Measurements from ENCODE around the gene AFF3.

Gene AFF3

GRCh38 chr2:99880148-99880963, 262.0 kb downstream of the AFF3 start:
- no peak for DNase-seq (ENCODE audit: low spot score)

- DNase-seq (ENCODE audit: low spot score), result no peak
Measured at GRCh38 chr2:99879481-99879880, 262.9 kb downstream of the AFF3 start.

GRCh38 chr2:99878581-99879350, 263.6 kb downstream of the AFF3 start:
- DNase-seq (ENCODE audit: low spot score), result no peak

- DNase-seq (ENCODE audit: low spot score), result no peak
Measured at GRCh38 chr2:99877963-99878362, 264.4 kb downstream of the AFF3 start.

- DNase-seq (ENCODE audit: low spot score), result no peak
Measured at GRCh38 chr2:99876956-99877355, 265.4 kb downstream of the AFF3 start.

GRCh38 chr2:99875627-99876201, 266.7 kb downstream of the AFF3 start:
- DNase-seq (ENCODE audit: low spot score), result no peak

- DNase-seq (ENCODE audit: low spot score), result no peak
Measured at GRCh38 chr2:99868260-99868659, 274.1 kb downstream of the AFF3 start.

- DNase-seq (ENCODE audit: low spot score), result no peak
Measured at GRCh38 chr2:99867770-99868169, 274.6 kb downstream of the AFF3 start.

- DNase-seq (ENCODE audit: low spot score), result no peak
Measured at GRCh38 chr2:99865818-99866676, 276.3 kb downstream of the AFF3 start.

GRCh38 chr2:99864561-99865553, 277.5 kb downstream of the AFF3 start:
- no peak for DNase-seq (ENCODE audit: low spot score)

- DNase-seq (ENCODE audit: low spot score), result no peak
Measured at GRCh38 chr2:99863903-99864270, 278.5 kb downstream of the AFF3 start.

GRCh38 chr2:99863236-99863902, 279.0 kb downstream of the AFF3 start:
- no peak for DNase-seq (ENCODE audit: low spot score)

GRCh38 chr2:99862566-99862965, 279.8 kb downstream of the AFF3 start:
- no peak for DNase-seq (ENCODE audit: low spot score)

- DNase-seq (ENCODE audit: low spot score), result no peak
Measured at GRCh38 chr2:99861376-99861760, 281.0 kb downstream of the AFF3 start.

- no peak for DNase-seq (ENCODE audit: low spot score)
Measured at GRCh38 chr2:99860720-99861375, 281.5 kb downstream of the AFF3 start.

GRCh38 chr2:99858951-99859596, 283.3 kb downstream of the AFF3 start:
- DNase-seq (ENCODE audit: low spot score), result no peak

GRCh38 chr2:99857867-99858444, 284.4 kb downstream of the AFF3 start:
- no peak for DNase-seq (ENCODE audit: low spot score)

- no peak for DNase-seq (ENCODE audit: low spot score)
Measured at GRCh38 chr2:99857372-99857771, 285.0 kb downstream of the AFF3 start.

- no peak for DNase-seq (ENCODE audit: low spot score)
Measured at GRCh38 chr2:99856119-99856518, 286.3 kb downstream of the AFF3 start.

Data from ecto neural progenitor cell (in vitro differentiated cells).